WTC11 (cell line): ENCODE results near the gene SRMS. TPM values are rescaled to one million over a fixed set of nuclear protein-coding genes. Genes with fewer than 3 reads are reported as not detected.
A peak's percentile ranks its signal among the peaks of the same experiment; 100 is the strongest.

Experiments used
- ATAC-seq: fragments of 200-7000 bp; cut with Tn5 transposase; 2 replicates; pipeline ENCODE4 v1.10.0; 2021; ENCODE audit warnings: mild to moderate bottlenecking, moderate library complexity
- CTCF ChIA-PET: fragments of 300-600 bp; sonication (Branson Sonifier 250); formaldehyde crosslinking; loops from one replicate; lab custom pipeline; 2021; ENCODE audit warnings: antibody characterized with exemption; lab: Charles Lee
- POLR2A ChIA-PET: fragments of 350-600 bp; sonication (Branson Sonifier 250); formaldehyde crosslinking; loops from one replicate; lab custom pipeline; 2021; ENCODE audit warnings: antibody characterized with exemption; lab: Charles Lee
- DNase-seq: peaks from one replicate; pipeline ENCODE4 v3.0.0; 2021; ENCODE audit warnings: low spot score
- H3K27ac Mint-ChIP-seq: 2 replicates; pipeline ENCODE4 v1.8.0; 2021; ENCODE audit warnings: mixed read lengths
- H3K27me3 Mint-ChIP-seq: 2 replicates; pipeline ENCODE4 v1.8.0; 2021; ENCODE audit warnings: low read depth, mild to moderate bottlenecking, moderate library complexity, mixed read lengths
- H3K36me3 Mint-ChIP-seq: 2 replicates; pipeline ENCODE4 v1.8.0; 2021; ENCODE audit warnings: mixed read lengths
- H3K4me1 Mint-ChIP-seq: 2 replicates; pipeline ENCODE4 v1.8.0; 2022; ENCODE audit warnings: mixed read lengths
- H3K4me3 Mint-ChIP-seq: 2 replicates; pipeline ENCODE4 v1.8.0; 2021; ENCODE audit warnings: mild to moderate bottlenecking, moderate library complexity, mixed read lengths
- H3K9me3 Mint-ChIP-seq: 2 replicates; pipeline ENCODE4 v1.8.0; 2021; ENCODE audit warnings: mixed read lengths
- AR ChIP-seq: fragments of 250-450 bp; sonication (Bioruptor Pico); IDR thresholded peaks from 2 replicates; pipeline ENCODE4 v1.9.0; 2021; ENCODE audit warnings: mild to moderate bottlenecking
- ATF3 ChIP-seq: sonication (generic); formaldehyde crosslinking; conservative IDR thresholded peaks from 2 replicates; pipeline ENCODE4 v1.8.1; 2022; ENCODE audit warnings: mild to moderate bottlenecking, missing genetic modification reagents
- GRHL2 ChIP-seq: fragments of 250-450 bp; sonication (Bioruptor Pico); IDR thresholded peaks from 2 replicates; pipeline ENCODE4 v1.8.0; 2022; ENCODE audit warnings: mild to moderate bottlenecking, moderate library complexity; ENCODE audit not compliant: insufficient replicate concordance, severe bottlenecking
- IRF1 ChIP-seq: sonication (generic); formaldehyde crosslinking; IDR thresholded peaks from 2 replicates; pipeline ENCODE4 v1.8.0; 2023; ENCODE audit warnings: missing genetic modification reagents
- JUN ChIP-seq: sonication (generic); formaldehyde crosslinking; IDR thresholded peaks from 2 replicates; pipeline ENCODE4 v1.8.0; 2023; ENCODE audit warnings: mild to moderate bottlenecking, missing genetic modification reagents
- MLX ChIP-seq: sonication (generic); formaldehyde crosslinking; IDR thresholded peaks from 2 replicates; pipeline ENCODE4 v1.8.1; 2023; ENCODE audit warnings: mild to moderate bottlenecking, missing genetic modification reagents, moderate library complexity
- SMAD3 ChIP-seq: sonication (generic); formaldehyde crosslinking; IDR thresholded peaks from 2 replicates; pipeline ENCODE4 v1.8.0; 2022; ENCODE audit warnings: missing genetic modification reagents, mild to moderate bottlenecking, borderline replicate concordance
- TP53 ChIP-seq: sonication (generic); formaldehyde crosslinking; IDR thresholded peaks from 2 replicates; pipeline ENCODE4 v1.8.1; 2023; ENCODE audit warnings: mild to moderate bottlenecking, missing genetic modification reagents
- ZNF281 ChIP-seq: sonication (generic); formaldehyde crosslinking; IDR thresholded peaks from 2 replicates; pipeline ENCODE4 v1.8.0; 2023; ENCODE audit warnings: mild to moderate bottlenecking, missing genetic modification reagents
- ZNF532 ChIP-seq: fragments of 250-450 bp; sonication (Bioruptor Pico); IDR thresholded peaks from 2 replicates; pipeline ENCODE4 v1.9.0; 2021; ENCODE audit warnings: mild to moderate bottlenecking, borderline replicate concordance
- total RNA-seq: library from RNA; stranded (reverse); gene quantifications from 3 replicates; pipeline ENCODE4 v1.2.3, GENCODE V29; 2021

The SRMS gene
- total RNA-seq, 1 experiment from 2014 or later = 0.26 TPM

GRCh38 chr20:63529180-63529860 is 18.2 kb downstream of the SRMS start:
- Mint-ChIP-seq H3K4me1 (no peaks in the 10 kb centered on the region), H3K27me3 (no peaks in the 10 kb centered on the region), H3K4me3 (no peak overlapping the region), H3K9me3 (no peaks in the 10 kb centered on the region), H3K36me3 (peaks cover 1% of the 10 kb centered on the region; the same call in 1 of the 2 replicates), H3K27ac (peak overlapping the region; percentile 72; the same call in 1 of the 2 replicates)
- ChIA-PET CTCF (interaction anchor here (0.6 to 2.0 kb wide), 5 partner anchors 9 to 152 kb away, joined by 3 to 11 read pairs (median 4); partner anchors contain the start of genes PPDPF and PTK6), POLR2A (no interaction called here)
- TF ChIP-seq SMAD3 (CRISPR knock-in tag) = no peak
- no peak for TF ChIP-seq ZNF281
- no peak for TF ChIP-seq TP53
- DNase-seq (no peak), ATAC-seq (no peak)

GRCh38 chr20:63527184-63527583 is 20.4 kb downstream of the SRMS start:
- H3K9me3 Mint-ChIP-seq = peaks cover 8% of the 10 kb centered on the region; the same call in 1 of the 2 replicates
- ChIA-PET POLR2A (interaction anchor here (1.3 kb wide), 1 partner anchor 30 kb away, joined by 3 read pairs; no protein-coding TSS in a partner anchor), CTCF (interaction anchor here (0.7 to 2.4 kb wide), 4 partner anchors 11 to 337 kb away, joined by 3 to 8 read pairs (median 4); no protein-coding TSS in a partner anchor)
- no peak for ATAC-seq
- DNase-seq = no peak
- peaks cover 19% of the 10 kb centered on the region for H3K36me3 Mint-ChIP-seq
- H3K4me3 Mint-ChIP-seq = no peak overlapping the region
- peaks cover 3% of the 10 kb centered on the region; the same call in 1 of the 2 replicates for H3K27me3 Mint-ChIP-seq
- H3K27ac Mint-ChIP-seq = no peak overlapping the region
- TF ChIP-seq GRHL2 (CRISPR knock-in tag) = no peak
- no peak for TF ChIP-seq AR (CRISPR knock-in tag)
- TF ChIP-seq IRF1 = no peak
- no peak for TF ChIP-seq ZNF532 (CRISPR knock-in tag)
- no peak for TF ChIP-seq ATF3 (CRISPR knock-in tag)
- no peak for TF ChIP-seq MLX
- no peak for TF ChIP-seq JUN (CRISPR knock-in tag)
- H3K4me1 Mint-ChIP-seq = no peaks in the 10 kb centered on the region
